Measurements from ENCODE around the gene WSCD1.

Gene WSCD1

GRCh38 chr17:6168296-6168695 lies 98.1 kb downstream of the WSCD1 start:
- no peak overlapping the region for H2AFZ ChIP-seq (ENCODE audit: low read depth, low read length)
- H4K20me1 ChIP-seq (ENCODE audit: insufficient read depth, low read length): no peaks in the 10 kb centered on the region; the same call in 1 of the 2 replicates
- no peak overlapping the region for H3K4me3 ChIP-seq (ENCODE audit: low read depth in 1 of 2, low read length in 2 of 2)
- no peaks in the 10 kb centered on the region for H3K4me1 ChIP-seq (ENCODE audit: insufficient read depth, low read length)
- no peak overlapping the region for H3K4me2 ChIP-seq (ENCODE audit: insufficient read depth, low read length)
- TF ChIP-seq EZH2 (IDR thresholded peaks at IDR 0.05; ENCODE audit: borderline replicate concordance, low read depth, low read length, severe bottlenecking): no peak
- TF ChIP-seq CTCF (IDR thresholded peaks at IDR 0.05; ENCODE audit: borderline replicate concordance, extremely low read depth, low read length, poor library complexity, severe bottlenecking): no peak
- H3K9ac ChIP-seq (ENCODE audit: low read depth, low read length): no peak overlapping the region
- H3K9me3 ChIP-seq (ENCODE audit: insufficient read depth, low read length, severe bottlenecking): no peaks in the 10 kb centered on the region
- DNase-seq: no peak
- no peaks in the 10 kb centered on the region for H3K36me3 ChIP-seq (ENCODE audit: insufficient read depth, low read length)
- ATAC-seq (ENCODE audit: insufficient read depth, low read depth): no peak
- no peaks in the 10 kb centered on the region for H3K79me2 ChIP-seq (ENCODE audit: insufficient read depth, low read length)
- no peak overlapping the region for H3K27ac ChIP-seq (ENCODE audit: low read length)
- H3K27me3 ChIP-seq (ENCODE audit: insufficient read depth, low read length, poor library complexity): peaks cover 15% of the 10 kb centered on the region

GRCh38 chr17:6170349-6170748 lies 100.2 kb downstream of the WSCD1 start:
- Histone ChIP-seq H3K79me2 (ENCODE audit: insufficient read depth, low read length) (no peaks in the 10 kb centered on the region), H3K4me1 (ENCODE audit: insufficient read depth, low read length) (no peaks in the 10 kb centered on the region), H3K27me3 (ENCODE audit: insufficient read depth, low read length, poor library complexity) (peaks cover 3% of the 10 kb centered on the region), H2AFZ (ENCODE audit: low read depth, low read length) (no peak overlapping the region), H3K4me3 (ENCODE audit: low read depth in 1 of 2, low read length in 2 of 2) (no peak overlapping the region), H4K20me1 (ENCODE audit: insufficient read depth, low read length) (no peaks in the 10 kb centered on the region; the same call in 1 of the 2 replicates), H3K36me3 (ENCODE audit: insufficient read depth, low read length) (no peaks in the 10 kb centered on the region), H3K27ac (ENCODE audit: low read length) (no peak overlapping the region), H3K9ac (ENCODE audit: low read depth, low read length) (no peak overlapping the region), H3K4me2 (ENCODE audit: insufficient read depth, low read length) (no peak overlapping the region), H3K9me3 (ENCODE audit: insufficient read depth, low read length, severe bottlenecking) (no peaks in the 10 kb centered on the region)
- ATAC-seq (ENCODE audit: insufficient read depth, low read depth): no peak
- no peak for TF ChIP-seq EZH2 (IDR thresholded peaks at IDR 0.05; ENCODE audit: borderline replicate concordance, low read depth, low read length, severe bottlenecking)
- TF ChIP-seq CTCF (IDR thresholded peaks at IDR 0.05; ENCODE audit: borderline replicate concordance, extremely low read depth, low read length, poor library complexity, severe bottlenecking): no peak
- no peak for DNase-seq

- TF ChIP-seq EZH2 (IDR thresholded peaks at IDR 0.05; ENCODE audit: borderline replicate concordance, low read depth, low read length, severe bottlenecking): no peak
- TF ChIP-seq CTCF (IDR thresholded peaks at IDR 0.05; ENCODE audit: borderline replicate concordance, extremely low read depth, low read length, poor library complexity, severe bottlenecking): no peak
- Histone ChIP-seq H3K4me1 (ENCODE audit: insufficient read depth, low read length) (no peaks in the 10 kb centered on the region), H4K20me1 (ENCODE audit: insufficient read depth, low read length) (no peaks in the 10 kb centered on the region; the same call in 1 of the 2 replicates), H2AFZ (ENCODE audit: low read depth, low read length) (no peak overlapping the region), H3K9me3 (ENCODE audit: insufficient read depth, low read length, severe bottlenecking) (no peaks in the 10 kb centered on the region), H3K4me3 (ENCODE audit: low read depth in 1 of 2, low read length in 2 of 2) (no peak overlapping the region), H3K79me2 (ENCODE audit: insufficient read depth, low read length) (no peaks in the 10 kb centered on the region), H3K9ac (ENCODE audit: low read depth, low read length) (no peak overlapping the region), H3K36me3 (ENCODE audit: insufficient read depth, low read length) (no peaks in the 10 kb centered on the region), H3K27me3 (ENCODE audit: insufficient read depth, low read length, poor library complexity) (peaks cover 2% of the 10 kb centered on the region), H3K4me2 (ENCODE audit: insufficient read depth, low read length) (no peak overlapping the region), H3K27ac (ENCODE audit: low read length) (no peak overlapping the region)
- ATAC-seq (ENCODE audit: insufficient read depth, low read depth) (no peak), DNase-seq (no peak)
Observed at GRCh38 chr17:6172642-6173330, 102.6 kb downstream of the WSCD1 start.
